ENCODE results near the gene PTPN11.

PTPN11 gene

GRCh38 chr12:112374166-112374740 lies 44.5 kb upstream of the PTPN11 start:
- Histone ChIP-seq H3K79me2 (ENCODE audit: insufficient read depth, low read length) (peaks cover 74% of the 10 kb centered on the region), H3K27me3 (ENCODE audit: insufficient read depth, low read length, poor library complexity) (no peaks in the 10 kb centered on the region), H4K20me1 (ENCODE audit: insufficient read depth, low read length) (peaks cover 19% of the 10 kb centered on the region; the same call in 1 of the 2 replicates), H2AFZ (ENCODE audit: low read depth, low read length) (no peak overlapping the region), H3K9ac (ENCODE audit: low read depth, low read length) (no peak overlapping the region), H3K4me3 (ENCODE audit: low read depth in 1 of 2, low read length in 2 of 2) (no peak overlapping the region), H3K36me3 (ENCODE audit: insufficient read depth, low read length) (0 out of 2 replicates have a peak, but pooled peaks cover 5% of the 10 kb centered on the region), H3K27ac (ENCODE audit: low read length) (no peak overlapping the region), H3K9me3 (ENCODE audit: insufficient read depth, low read length, severe bottlenecking) (no peaks in the 10 kb centered on the region), H3K4me2 (ENCODE audit: insufficient read depth, low read length) (no peak overlapping the region), H3K4me1 (ENCODE audit: insufficient read depth, low read length) (no peaks in the 10 kb centered on the region)
- no peak for TF ChIP-seq EZH2 (IDR thresholded peaks at IDR 0.05; ENCODE audit: borderline replicate concordance, low read depth, low read length, severe bottlenecking)
- TF ChIP-seq CTCF (IDR thresholded peaks at IDR 0.05; ENCODE audit: borderline replicate concordance, extremely low read depth, low read length, poor library complexity, severe bottlenecking), result no peak
- DNase-seq (no peak), ATAC-seq (ENCODE audit: insufficient read depth, low read depth) (no peak)

DNA sequence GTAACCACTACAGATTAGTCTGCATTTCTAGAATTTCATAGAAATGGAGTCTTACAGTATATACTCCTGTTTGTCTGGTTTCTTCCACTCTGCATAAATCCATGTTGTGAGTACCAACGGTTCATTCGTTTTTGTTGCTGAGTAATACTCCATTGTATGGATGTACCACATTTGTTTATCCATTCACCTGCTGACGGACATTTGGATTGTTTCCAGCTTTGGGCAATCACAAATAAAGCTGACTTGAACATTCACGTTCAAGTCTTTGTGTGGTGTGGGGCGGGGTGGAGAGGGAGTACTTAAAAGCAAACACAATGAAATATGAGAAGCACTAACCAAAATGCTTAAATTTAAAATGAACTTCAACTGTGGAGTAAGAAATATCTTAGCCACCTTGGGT lies 43.6 kb upstream of the PTPN11 start:
- no peak for ATAC-seq (ENCODE audit: insufficient read depth, low read depth)
- H3K9me3 ChIP-seq (ENCODE audit: insufficient read depth, low read length, severe bottlenecking), result no peaks in the 10 kb centered on the region
- TF ChIP-seq CTCF (IDR thresholded peaks at IDR 0.05; ENCODE audit: borderline replicate concordance, extremely low read depth, low read length, poor library complexity, severe bottlenecking) (no peak), EZH2 (IDR thresholded peaks at IDR 0.05; ENCODE audit: borderline replicate concordance, low read depth, low read length, severe bottlenecking) (no peak)
- peaks cover 19% of the 10 kb centered on the region; the same call in 1 of the 2 replicates for H4K20me1 ChIP-seq (ENCODE audit: insufficient read depth, low read length)
- no peak for DNase-seq
- H3K4me1 ChIP-seq (ENCODE audit: insufficient read depth, low read length), result peaks cover 3% of the 10 kb centered on the region; the same call in 1 of the 2 replicates
- peaks cover 75% of the 10 kb centered on the region for H3K79me2 ChIP-seq (ENCODE audit: insufficient read depth, low read length)
- H3K27ac ChIP-seq (ENCODE audit: low read length), result no peak overlapping the region
- H3K36me3 ChIP-seq (ENCODE audit: insufficient read depth, low read length), result 0 out of 2 replicates have a peak, but pooled peaks cover 5% of the 10 kb centered on the region
- no peak overlapping the region for H3K4me3 ChIP-seq (ENCODE audit: low read depth in 1 of 2, low read length in 2 of 2)
- H3K4me2 ChIP-seq (ENCODE audit: insufficient read depth, low read length), result no peak overlapping the region
- H3K9ac ChIP-seq (ENCODE audit: low read depth, low read length), result no peak overlapping the region
- H2AFZ ChIP-seq (ENCODE audit: low read depth, low read length), result no peak overlapping the region
- H3K27me3 ChIP-seq (ENCODE audit: insufficient read depth, low read length, poor library complexity), result no peaks in the 10 kb centered on the region

DNA sequence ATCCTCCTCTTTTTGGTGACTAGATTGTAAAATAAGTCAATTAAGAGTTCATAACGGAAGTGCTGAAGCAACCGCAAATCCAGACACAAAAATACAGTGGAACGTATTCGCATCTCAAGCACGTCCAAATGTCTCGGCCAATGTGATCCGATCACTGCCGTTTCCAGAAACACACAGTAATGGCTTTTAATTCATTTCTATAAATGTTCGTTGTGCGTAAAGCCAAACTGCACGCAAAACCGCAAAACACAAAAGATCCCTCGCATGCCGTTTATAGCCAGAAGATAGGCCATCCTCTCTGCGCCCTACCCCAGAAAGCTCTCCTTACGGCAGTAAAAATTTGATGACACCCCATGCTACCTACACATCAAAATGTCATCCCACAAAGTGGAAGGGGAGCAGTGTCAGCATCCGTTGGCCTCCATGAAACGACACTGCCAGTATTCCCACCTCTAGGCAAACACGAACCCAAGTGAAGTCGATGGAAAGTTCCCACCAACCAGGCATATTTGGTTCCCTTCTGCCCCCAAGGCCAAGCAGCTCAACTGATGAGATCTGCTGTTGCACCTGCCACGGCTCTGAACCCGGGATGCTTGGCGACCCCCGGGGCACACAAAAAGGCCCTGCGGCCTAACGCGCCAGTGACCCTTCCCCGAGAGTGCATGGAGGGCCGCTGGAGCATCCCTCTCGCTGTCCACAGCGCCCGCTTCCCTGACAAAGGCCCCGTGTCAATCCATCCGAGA lies 37.9 kb upstream of the PTPN11 start:
- no peaks in the 10 kb centered on the region for H3K9me3 ChIP-seq (ENCODE audit: insufficient read depth, low read length, severe bottlenecking)
- H3K36me3 ChIP-seq (ENCODE audit: insufficient read depth, low read length), result no peaks in the 10 kb centered on the region; the same call in 1 of the 2 replicates
- peak overlapping the region; percentile 86 for H3K4me2 ChIP-seq (ENCODE audit: insufficient read depth, low read length)
- peak overlapping the region; percentile 73; the same call in 1 of the 2 replicates for H3K27ac ChIP-seq (ENCODE audit: low read length)
- H3K27me3 ChIP-seq (ENCODE audit: insufficient read depth, low read length, poor library complexity), result no peaks in the 10 kb centered on the region
- TF ChIP-seq CTCF (IDR thresholded peaks at IDR 0.05; ENCODE audit: borderline replicate concordance, extremely low read depth, low read length, poor library complexity, severe bottlenecking), result no peak
- no peak for TF ChIP-seq EZH2 (IDR thresholded peaks at IDR 0.05; ENCODE audit: borderline replicate concordance, low read depth, low read length, severe bottlenecking)
- H3K9ac ChIP-seq (ENCODE audit: low read depth, low read length), result peak overlapping the region; percentile 76
- ATAC-seq (ENCODE audit: insufficient read depth, low read depth), result no peak
- peak overlapping the region; percentile 76; the same call in 1 of the 2 replicates for H2AFZ ChIP-seq (ENCODE audit: low read depth, low read length)
- peaks cover 16% of the 10 kb centered on the region for H4K20me1 ChIP-seq (ENCODE audit: insufficient read depth, low read length)
- H3K4me3 ChIP-seq (ENCODE audit: low read depth in 1 of 2, low read length in 2 of 2), result peak overlapping the region; percentile 64 to 88
- peaks cover 54% of the 10 kb centered on the region for H3K79me2 ChIP-seq (ENCODE audit: insufficient read depth, low read length)
- H3K4me1 ChIP-seq (ENCODE audit: insufficient read depth, low read length), result peaks cover 23% of the 10 kb centered on the region
- DNase-seq, result no peak

Measured in DND-41 (cell line).